Muscle of arm (tissue), 12 donors: ENCODE measurements around the gene MARVELD1. TPM values are rescaled to one million over a fixed set of nuclear protein-coding genes. Genes with fewer than 3 reads are reported as not detected.
A peak's percentile ranks its signal among the peaks of the same experiment; 100 is the strongest.

ENCODE experiments used
- DNase-seq: peaks from one replicate; pipeline ENCODE4 v3.0.0-alpha.2; 2013
- polyA plus RNA-seq, 12 donors: library from polyadenylated mRNA; unstranded; fragments of 120-200 nt; gene quantifications; one replicate each; pipeline ENCODE4 v1.2.1, GENCODE V29; 2013; ENCODE audit not compliant: insufficient read length in 12 of 12

MARVELD1 gene
- polyA plus RNA-seq, 12 donors, result 31.9 to 84.4 (median 48.2) TPM; not detected in 1

DNA sequence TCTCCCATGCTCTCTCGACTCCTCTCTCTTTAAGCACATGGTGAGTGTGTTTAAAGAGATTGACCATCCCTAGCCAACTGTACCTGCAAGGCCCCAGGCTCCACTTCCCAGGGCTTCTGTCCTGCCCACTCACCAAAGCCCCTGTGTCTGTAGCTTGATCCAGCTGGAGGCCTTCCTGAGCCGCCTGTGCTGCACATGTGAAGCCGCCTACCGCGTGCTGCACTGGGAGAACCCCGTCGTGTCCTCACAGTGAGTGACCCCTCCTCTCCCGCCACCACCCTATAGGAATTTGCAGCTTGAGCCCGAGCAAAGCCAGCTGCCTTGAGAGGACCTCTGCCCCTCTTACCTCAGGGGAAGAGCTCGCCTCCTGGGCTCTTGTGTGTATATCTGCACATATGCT lies 34.6 kb downstream of the MARVELD1 start:
- no peak for DNase-seq

DNA sequence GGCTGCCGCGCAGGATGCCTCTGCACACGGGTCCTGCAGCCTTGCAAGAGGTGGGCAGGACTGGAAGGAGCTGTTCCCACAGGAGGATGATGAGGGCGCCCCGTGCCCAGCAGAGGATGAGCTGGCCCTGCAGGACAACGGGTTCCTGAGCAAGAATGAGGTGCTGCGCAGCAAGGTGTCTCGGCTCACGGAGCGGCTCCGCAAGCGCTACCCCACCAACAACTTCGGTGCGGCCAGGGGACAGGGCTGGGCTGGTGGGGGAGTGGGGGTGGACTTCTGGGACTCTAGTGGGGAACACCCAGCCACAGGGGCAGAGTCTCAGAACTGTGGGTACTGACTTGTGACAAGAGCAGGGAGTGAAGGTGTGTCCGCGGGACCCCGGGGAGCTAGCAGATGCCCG lies 39.4 kb downstream of the MARVELD1 start:
- DNase-seq, result no peak

DNA sequence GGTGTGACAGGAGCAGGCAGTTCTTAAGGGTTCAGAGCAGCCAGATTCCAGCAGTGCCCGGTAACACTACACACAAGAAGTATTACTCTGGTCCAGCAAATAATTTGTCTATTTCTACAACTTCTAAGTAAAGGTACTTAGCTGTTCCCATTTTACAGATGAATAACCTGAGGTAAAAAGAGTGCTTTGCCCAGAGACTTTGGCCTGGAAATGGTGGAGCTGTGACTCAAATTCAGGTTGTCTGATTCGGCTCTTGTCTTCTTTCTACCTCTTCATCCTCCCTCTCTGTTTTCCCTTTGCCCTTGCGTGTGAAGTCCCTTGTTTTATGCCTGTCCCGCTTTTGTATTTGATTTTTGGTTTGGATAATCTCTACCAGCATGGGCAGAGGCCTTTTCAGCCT lies 41.2 kb downstream of the MARVELD1 start:
- no peak for DNase-seq

DNA sequence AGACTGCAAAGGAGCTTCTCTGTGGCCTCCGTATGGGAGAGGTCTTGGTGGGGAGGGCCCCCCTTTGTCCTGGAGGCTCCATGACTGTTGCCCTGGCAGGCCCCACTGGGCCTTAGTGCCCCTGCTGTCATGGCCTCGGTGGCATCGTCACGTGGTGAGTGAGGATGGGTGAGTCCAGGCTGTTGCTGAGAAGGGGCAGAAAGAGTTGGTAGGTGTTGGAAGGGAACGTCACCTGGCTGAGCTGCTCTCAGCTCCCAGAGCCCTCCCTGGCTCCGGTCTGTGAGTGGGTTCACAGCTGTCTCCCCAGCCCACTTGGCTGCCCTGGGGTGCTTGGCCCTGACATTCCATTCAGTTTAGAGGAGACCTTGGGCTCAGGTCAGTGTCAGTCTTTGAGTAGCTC lies 42.2 kb downstream of the MARVELD1 start:
- no peak for DNase-seq

DNA sequence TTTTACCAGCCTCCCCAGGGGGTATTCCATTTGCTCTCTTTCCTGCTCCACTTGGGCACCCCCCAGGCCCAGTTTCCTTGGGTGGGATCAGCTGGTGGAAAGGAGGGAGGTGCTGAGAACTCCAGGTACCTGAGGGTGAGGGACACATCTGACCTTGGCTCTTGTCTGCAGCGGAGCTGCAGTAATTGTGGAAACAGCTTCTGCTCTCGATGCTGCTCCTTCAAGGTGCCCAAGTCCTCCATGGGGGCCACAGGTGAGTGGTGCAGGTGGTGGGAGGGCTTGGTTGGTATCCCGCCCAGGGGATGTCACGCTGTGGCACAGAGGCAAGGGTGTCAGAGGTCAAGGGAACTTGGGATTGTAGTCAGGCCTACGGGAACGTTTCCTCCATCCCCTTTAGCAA lies 43.9 kb downstream of the MARVELD1 start:
- no peak for DNase-seq

DNA sequence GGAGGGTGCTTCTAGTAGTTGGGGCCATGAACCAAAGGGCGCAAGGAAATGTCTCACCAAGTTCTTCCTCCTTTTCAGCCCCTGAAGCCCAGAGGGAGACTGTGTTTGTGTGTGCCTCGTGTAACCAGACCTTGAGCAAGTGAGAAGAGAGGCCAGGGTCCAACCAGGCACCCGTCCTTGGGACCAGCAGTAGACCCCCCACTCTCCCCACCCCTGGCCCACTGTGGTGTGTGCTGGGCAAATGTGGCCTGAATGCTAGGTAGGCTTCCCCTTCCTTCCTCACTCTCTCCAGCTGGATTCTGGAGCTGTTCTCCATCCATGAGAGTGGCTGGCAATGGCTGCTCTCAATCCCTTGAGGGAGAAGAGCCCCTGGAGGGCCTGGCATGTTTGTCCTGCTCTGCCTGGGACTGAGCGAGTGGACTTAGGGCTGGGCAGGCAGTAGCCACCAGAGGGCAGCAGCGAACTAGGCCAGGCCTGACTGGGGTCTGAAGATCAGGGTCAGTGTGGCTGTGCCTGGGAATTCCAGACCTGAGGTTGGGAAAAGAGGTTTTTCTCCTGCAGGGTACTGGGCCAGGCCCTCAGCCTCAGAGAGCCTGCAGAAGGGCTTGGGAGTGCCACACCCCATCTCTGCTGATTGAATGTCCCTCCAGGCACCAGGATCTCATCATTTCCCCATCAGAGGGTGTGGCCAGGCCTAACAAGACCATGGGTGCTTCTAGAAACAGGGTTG lies 45.8 kb downstream of the MARVELD1 start:
- DNase-seq, result peak; percentile 55

DNA sequence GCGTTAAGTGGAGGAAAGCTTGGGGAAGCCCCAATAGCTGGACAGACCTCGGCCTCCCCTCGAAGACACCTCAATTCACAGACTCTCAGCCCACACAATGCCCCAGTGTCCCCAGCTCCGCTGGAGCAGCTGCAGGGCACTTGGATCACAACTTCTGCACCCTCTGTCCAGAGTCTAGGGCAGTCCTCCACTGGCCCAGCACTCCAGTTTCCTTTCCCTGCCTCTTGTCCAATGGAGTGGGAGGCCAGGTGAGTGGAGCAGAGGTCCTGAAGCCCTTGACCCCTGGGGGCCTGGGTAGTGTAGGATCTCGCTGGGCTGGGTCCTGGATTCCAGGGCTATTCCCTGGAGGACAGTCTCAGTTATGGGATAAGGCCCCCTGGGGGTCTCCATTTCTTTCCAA lies 46.4 kb downstream of the MARVELD1 start:
- no peak for DNase-seq

DNA sequence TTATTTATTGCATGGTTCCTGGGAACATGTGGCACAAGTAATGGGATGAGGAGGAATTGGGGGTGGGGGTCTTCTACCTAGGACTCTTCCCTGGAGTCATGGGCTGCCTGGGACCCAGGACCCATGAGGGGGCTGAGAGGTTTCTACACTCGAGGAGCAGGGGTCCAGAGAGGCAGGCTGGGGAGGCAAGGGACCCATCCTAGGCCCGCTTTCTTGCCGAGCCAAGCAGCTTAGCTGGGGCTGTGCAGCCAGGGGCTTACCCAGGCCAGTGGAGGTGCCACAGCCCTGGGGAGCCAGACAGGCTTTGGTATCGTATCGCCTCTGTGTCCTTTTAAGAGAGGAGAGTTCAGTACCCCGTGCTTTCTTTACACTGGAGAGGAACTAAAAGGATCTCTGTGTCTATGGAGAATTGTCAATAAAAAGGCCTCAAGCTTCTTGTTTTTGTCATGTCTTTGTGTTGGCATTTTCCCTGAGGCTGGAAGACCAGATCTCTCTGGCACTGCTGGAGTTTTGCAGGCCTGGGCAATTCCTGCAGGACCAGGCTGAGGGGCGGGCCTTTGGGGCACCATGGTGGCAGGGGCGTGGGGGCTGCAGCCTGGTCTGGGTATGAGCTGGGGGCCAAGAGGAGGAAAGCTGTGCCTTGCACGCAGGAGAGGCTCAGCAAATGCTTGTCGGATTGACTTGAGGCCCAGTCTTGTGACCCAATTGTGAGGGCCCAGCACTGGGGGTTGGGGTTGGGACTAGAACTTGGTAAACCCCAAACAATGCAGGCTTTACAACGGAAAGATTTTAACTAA lies 47.1 kb downstream of the MARVELD1 start:
- DNase-seq, result no peak

DNA sequence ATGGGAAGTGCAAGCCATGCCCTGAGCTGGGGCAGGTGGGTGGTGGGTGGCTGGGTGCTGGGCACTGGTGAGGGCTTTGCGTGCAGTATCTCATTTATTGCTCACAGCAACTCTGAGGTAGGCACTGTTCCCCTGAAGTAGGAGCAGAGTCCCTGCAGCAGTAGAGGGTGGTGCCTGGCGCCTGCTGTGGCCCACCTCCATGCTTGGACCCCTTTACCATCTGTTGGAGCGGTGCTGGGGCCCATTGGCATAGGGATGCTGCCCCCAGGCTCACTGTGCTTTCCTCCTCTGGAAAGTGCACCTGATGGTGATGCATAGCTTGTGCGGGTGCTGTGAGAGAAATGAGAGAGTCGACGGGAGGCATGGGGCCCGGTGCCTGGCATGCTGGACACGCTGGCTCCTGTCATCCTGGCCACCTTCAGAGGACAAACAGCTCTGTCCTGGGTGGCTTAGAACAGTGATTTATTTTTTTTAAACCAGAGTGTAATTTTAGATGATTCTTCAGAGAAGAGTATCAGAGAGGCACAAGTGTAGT lies 47.9 kb downstream of the MARVELD1 start:
- no peak for DNase-seq

DNA sequence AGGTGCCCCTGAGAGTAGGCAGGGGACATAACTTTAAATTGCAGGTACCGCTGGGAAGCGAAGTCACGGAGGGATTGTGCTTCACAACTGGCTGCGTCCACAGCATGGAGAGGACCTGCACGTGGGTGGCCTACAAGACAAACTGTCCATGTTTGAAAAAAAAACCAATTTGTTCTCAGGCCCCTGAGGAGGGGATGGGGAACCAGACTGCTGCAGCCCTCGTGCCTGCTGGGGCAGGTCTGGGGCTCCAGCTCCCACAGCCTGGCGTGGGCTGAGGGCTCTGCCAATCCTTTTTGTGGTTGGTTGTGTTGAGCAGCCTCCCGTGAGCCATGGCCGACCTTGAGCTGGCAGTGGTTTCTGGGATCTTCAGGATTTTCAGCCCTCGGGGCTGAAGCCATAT lies 48.5 kb downstream of the MARVELD1 start:
- no peak for DNase-seq

DNA sequence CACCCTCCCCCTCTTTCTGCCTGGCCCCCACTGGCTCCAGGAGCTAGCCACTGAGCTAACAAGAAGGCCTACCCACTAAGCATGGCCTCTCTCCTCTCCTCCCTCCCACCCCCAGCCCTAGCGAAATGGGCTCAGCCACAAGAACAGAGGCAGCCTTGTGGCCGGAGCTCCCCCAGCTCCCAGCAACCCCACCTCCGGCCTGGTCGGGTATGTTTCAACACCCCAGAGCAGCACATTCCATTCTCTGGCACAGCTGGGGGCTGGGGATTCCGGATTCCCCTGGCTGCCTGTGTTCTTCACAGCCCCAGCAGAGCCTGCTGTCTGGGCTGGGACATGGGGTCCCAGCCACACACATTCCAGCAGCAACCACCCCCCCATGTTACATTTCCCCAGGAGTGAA lies 49.3 kb downstream of the MARVELD1 start:
- DNase-seq, result no peak

DNA sequence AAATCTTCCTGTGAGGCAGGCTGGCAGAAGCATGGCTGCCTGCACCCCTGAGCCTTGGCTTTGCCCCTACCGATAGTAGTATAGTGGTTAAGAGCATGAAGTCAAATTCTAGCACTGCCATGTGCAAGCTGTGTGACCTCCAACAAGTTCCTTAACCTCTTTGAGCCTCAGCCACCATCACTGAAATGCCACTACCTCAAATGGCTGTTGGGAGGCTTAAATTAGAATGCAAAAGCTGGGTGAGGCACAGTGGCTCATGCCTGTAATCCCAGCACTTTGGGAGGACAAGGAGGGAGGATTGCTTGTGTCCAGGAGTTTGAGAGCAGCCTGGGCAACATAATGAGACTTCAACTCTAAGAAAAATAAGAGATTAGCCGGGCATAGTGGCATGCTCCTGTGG lies 49.9 kb downstream of the MARVELD1 start:
- DNase-seq, result no peak

DNA sequence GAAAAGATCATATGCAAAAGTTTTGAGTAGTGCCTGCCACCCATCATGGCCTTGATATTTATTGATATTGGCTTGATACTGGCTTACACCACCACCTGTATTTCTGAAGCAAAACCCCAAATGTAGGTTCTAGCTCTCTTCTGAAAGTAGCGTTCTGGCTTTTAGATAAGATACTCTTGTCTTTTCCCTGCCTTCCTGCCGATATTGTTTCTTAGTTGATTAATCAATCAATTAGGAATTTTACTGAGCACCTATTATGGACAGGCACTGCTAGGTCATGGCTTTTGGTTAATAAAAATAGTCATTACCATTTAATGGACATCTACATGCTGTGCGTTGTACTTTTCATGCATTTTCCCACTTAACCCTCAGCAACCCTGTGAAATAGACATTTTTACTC lies 50.4 kb downstream of the MARVELD1 start:
- DNase-seq, result no peak

DNA sequence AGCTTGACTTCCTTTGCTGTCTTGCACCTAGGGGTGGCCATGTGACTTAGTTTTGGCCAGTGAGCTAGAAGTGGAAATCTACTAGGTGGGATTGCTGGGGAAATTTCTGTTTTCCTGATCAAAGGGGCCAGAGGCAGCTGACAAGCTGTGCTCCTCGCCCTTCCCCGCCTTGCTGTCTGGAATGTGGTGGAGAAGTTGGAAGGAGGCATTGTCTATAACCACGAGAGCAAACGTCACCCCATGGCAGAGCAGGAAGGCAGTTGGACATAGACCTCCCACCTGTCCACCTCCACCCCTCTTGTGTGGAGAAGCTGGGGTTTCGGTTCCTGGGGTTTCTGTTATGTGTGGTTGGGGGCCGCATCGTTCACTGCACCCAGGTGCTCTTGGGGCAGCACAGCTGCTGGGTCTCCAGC lies 51.0 kb downstream of the MARVELD1 start:
- no peak for DNase-seq

DNA sequence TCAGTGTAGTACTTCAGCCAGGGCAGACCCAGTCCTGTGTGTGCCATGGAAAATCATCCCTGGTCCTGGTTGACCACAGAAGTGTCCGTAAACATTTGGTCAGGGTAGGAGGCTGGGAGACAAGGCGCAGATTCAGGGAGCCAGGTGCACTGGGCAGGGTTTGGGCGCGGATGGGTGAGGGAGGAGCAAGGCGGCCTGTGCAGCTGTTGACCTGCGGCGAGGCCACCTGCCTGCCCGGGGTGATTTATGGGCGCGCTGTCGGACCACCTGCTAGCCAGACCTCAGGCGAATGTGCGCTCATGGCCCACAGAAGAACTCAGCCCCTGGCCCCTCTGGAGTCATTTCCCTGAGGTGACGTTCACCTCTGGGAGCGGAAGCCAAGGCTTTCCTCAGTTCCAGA lies 51.7 kb downstream of the MARVELD1 start:
- DNase-seq, result no peak

DNA sequence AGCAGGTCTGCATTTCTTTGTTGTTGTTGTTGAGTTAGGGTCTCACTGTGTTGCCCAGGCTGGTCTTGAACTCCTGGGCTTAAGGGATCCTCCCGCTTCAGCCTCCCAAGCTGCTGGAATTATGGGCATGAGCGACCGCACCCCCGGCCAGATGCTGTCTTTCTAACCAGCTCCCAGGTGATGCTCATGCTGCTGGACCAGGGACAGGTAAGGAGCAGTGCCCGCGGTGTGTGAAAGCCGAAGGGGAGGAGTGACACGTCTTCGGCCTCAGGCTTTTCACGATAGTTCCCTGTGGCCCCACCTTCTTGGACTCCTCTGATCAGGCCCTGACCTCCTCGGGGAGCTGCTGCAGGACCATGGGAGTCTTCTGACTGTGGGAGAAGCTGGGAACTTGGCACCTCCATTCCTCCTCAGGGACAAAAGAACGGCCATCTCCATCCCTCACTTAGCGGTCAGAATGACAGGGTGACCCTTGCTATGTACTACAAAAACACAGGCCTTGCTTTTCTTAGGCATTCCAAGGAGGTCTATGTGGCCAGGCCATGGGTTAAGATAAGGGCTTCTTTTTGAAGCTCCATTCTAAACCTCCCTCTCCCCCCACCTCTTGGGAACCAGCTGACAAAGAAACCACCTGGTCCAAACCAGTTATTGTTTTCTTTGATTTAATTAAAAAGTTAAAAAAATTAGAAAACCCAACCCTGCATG lies 52.7 kb downstream of the MARVELD1 start:
- DNase-seq, result no peak

DNA sequence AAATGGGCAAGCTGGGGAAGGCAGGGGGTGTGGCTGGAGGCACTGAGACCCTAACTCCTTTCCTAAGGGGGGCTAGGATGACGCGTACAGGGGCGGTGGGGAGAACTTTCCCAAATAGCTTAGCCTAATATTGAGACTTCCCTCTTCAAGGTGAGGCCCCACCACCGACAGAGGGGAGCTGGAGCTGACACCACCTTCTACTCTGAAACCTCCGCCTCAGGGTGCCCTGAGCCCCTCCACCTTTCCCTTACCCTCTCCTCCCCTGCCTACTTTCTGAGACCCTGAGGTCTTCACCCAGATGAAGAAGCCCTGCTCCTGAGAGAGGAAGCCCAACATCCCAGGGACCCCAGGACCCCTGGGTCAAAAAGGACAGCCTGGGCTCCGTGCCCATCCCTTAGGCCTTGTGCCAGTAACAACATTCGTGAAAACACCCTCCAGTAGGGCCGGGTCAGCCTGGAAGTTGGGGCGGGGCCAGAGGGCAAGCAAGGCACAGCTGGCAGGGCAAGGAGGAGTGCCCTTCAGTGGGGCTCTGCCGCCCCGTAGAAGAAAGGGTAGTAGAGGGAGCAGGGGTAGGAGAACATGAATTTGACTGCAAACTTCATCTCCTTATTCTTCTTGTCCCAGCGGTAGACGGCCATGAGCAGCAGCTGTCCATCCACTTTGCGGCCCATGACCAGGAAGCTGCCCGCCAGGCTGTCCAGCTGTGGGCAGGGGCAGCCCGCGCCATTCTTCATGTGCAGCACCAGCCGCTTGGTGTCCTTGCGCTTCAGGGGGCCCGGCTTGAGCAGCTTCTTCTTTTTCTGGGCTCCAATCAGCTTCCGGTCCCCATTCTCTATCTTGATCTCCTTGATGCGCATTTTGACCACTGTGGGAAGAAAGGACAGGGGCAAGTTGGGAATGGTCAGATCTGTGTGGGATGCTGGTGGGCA lies 53.7 kb downstream of the MARVELD1 start:
- no peak for DNase-seq
